ENCODE results near the gene USP38. TPM values are rescaled to one million over a fixed set of nuclear protein-coding genes. Genes with fewer than 3 reads are reported as not detected.

Gene USP38
- total RNA-seq, 2 donors from 2014 or later, result 11.7 to 14.2 TPM

GRCh38 chr4:143253166-143253565 lies 68.4 kb downstream of the USP38 start:
- H3K27me3 ChIP-seq, result no peaks in the 10 kb centered on the region
- H3K9me3 ChIP-seq, result no peaks in the 10 kb centered on the region
- WGBS, 2 donors, result 45 to 54% methylated on average over 2 of the region's 2 CpGs
- H3K36me3 ChIP-seq (replicated peaks in 1 of 2; ENCODE audit: insufficient read depth in 1 of 2, low read depth in 2 of 2), result no peaks in the 10 kb centered on the region
- no peak overlapping the region for H3K27ac ChIP-seq
- no peak overlapping the region for H3K4me3 ChIP-seq
- intact Hi-C loops (cut with DNase I), result no loop called here
- DNase-seq (no peak), ATAC-seq (no peak)
- TF ChIP-seq POLR2A (IDR thresholded peaks at IDR 0.05), result no peak
- TF ChIP-seq CTCF (IDR thresholded peaks at IDR 0.05), result no peak
- H3K4me1 ChIP-seq, result no peaks in the 10 kb centered on the region

- Histone ChIP-seq H3K9me3 (no peaks in the 10 kb centered on the region), H3K4me3 (no peak overlapping the region), H3K4me1 (no peaks in the 10 kb centered on the region), H3K27ac (no peak overlapping the region), H3K27me3 (no peaks in the 10 kb centered on the region), H3K36me3 (replicated peaks in 1 of 2; ENCODE audit: insufficient read depth in 1 of 2, low read depth in 2 of 2) (no peaks in the 10 kb centered on the region)
- intact Hi-C loops (cut with DNase I), result no loop called here
- WGBS, 2 donors, result 59 to 73% methylated on average over 5 of the region's 5 CpGs
- DNase-seq (no peak), ATAC-seq (no peak)
- no peak for TF ChIP-seq CTCF (IDR thresholded peaks at IDR 0.05)
- TF ChIP-seq POLR2A (IDR thresholded peaks at IDR 0.05), result no peak
Measured at GRCh38 chr4:143254491-143255226, 69.9 kb downstream of the USP38 start.

GRCh38 chr4:143256456-143256855 lies 71.7 kb downstream of the USP38 start:
- Histone ChIP-seq H3K27ac (no peak overlapping the region), H3K36me3 (replicated peaks in 1 of 2; ENCODE audit: insufficient read depth in 1 of 2, low read depth in 2 of 2) (no peaks in the 10 kb centered on the region), H3K27me3 (no peaks in the 10 kb centered on the region), H3K9me3 (no peaks in the 10 kb centered on the region), H3K4me1 (no peaks in the 10 kb centered on the region), H3K4me3 (no peak overlapping the region)
- TF ChIP-seq CTCF (IDR thresholded peaks at IDR 0.05), result no peak
- no peak for TF ChIP-seq POLR2A (IDR thresholded peaks at IDR 0.05)
- ATAC-seq, result no peak
- intact Hi-C loops (cut with DNase I), result no loop called here
- DNase-seq, result no peak
- 71 to 73% methylated on average over 2 of the region's 2 CpGs for WGBS, 2 donors

- no peak overlapping the region for H3K27ac ChIP-seq
- DNase-seq (no peak), ATAC-seq (no peak)
- no peaks in the 10 kb centered on the region for H3K9me3 ChIP-seq
- H3K4me3 ChIP-seq, result no peak overlapping the region
- intact Hi-C loops (cut with DNase I), result no loop called here
- TF ChIP-seq POLR2A (IDR thresholded peaks at IDR 0.05) (no peak), CTCF (IDR thresholded peaks at IDR 0.05) (no peak)
- no peaks in the 10 kb centered on the region for H3K4me1 ChIP-seq
- H3K27me3 ChIP-seq, result no peaks in the 10 kb centered on the region
- no peaks in the 10 kb centered on the region for H3K36me3 ChIP-seq (replicated peaks in 1 of 2; ENCODE audit: insufficient read depth in 1 of 2, low read depth in 2 of 2)
Measured at GRCh38 chr4:143257356-143257755, 72.6 kb downstream of the USP38 start.

GRCh38 chr4:143260750-143261149 lies 76.0 kb downstream of the USP38 start:
- intact Hi-C loops (cut with DNase I), result no loop called here

More at GRCh38 chr4:143260750-143261149, 76.0 kb downstream of the USP38 start:
- DNase-seq, result no peak
- no peak for ATAC-seq
- H3K27ac ChIP-seq, result no peak overlapping the region
- 57 to 90% methylated on average over 3 of the region's 3 CpGs for WGBS, 2 donors
- no peaks in the 10 kb centered on the region for H3K36me3 ChIP-seq (replicated peaks in 1 of 2; ENCODE audit: insufficient read depth in 1 of 2, low read depth in 2 of 2)
- H3K4me3 ChIP-seq, result no peak overlapping the region
- no peaks in the 10 kb centered on the region for H3K27me3 ChIP-seq
- TF ChIP-seq CTCF (IDR thresholded peaks at IDR 0.05) (no peak), POLR2A (IDR thresholded peaks at IDR 0.05) (no peak)
- H3K9me3 ChIP-seq, result no peaks in the 10 kb centered on the region
- H3K4me1 ChIP-seq, result no peaks in the 10 kb centered on the region
